Measurements from ENCODE around the gene RCAN2. TPM values are rescaled to one million over a fixed set of nuclear protein-coding genes. Genes with fewer than 3 reads are reported as not detected.

The RCAN2 gene
- total RNA-seq (2022; extraction: Qiagen RNA extraction; ENCODE audit: low read depth), result not detected in 5 replicates

GRCh38 chr6:46491201-46491627, at the start of gene RCAN2:
RCAN2 (minus strand) TSS chr6:46491449.

Other genes with a start within 250 kb of the RCAN2 start
- 0.08 to 0.13 TPM in 2 of 5 replicates, not detected in the others for gene CYP39A1, start 161.4 kb upstream of the RCAN2 start, total RNA-seq (2022; extraction: Qiagen RNA extraction; ENCODE audit: low read depth)
- 0.40 to 0.98 TPM (median 0.57 TPM) in 5 replicates for gene SLC25A27, start 161.5 kb upstream of the RCAN2 start, total RNA-seq (2022; extraction: Qiagen RNA extraction; ENCODE audit: low read depth)
- not detected in 5 replicates for gene TDRD6, start 196.4 kb upstream of the RCAN2 start, total RNA-seq (2022; extraction: Qiagen RNA extraction; ENCODE audit: low read depth)
- not detected in 5 replicates for gene PLA2G7, start 243.9 kb upstream of the RCAN2 start, total RNA-seq (2022; extraction: Qiagen RNA extraction; ENCODE audit: low read depth)

All from A549 treated with ZK216348 at 1 μM for 4 hours (cell line).